AG09309 (cell line): ENCODE data around the gene CDK5.

Source experiments
- DNase-seq: peaks from one replicate; pipeline ENCODE4 v3.0.0-alpha.2; 2010; ENCODE audit warnings: low read depth
- H3K4me3 ChIP-seq: 2 replicates; pipeline ENCODE4 v1.5.1; 2011; ENCODE audit warnings: mild to moderate bottlenecking, low read depth, low read length, moderate library complexity; ENCODE audit not compliant: control insufficient read depth
- TF ChIP-seq, protein P1 (sequence below): IDR thresholded peaks from 2 replicates; pipeline ENCODE4 v1.5.1; 2011; ENCODE audit warnings: mild to moderate bottlenecking, low read depth, low read length, inconsistent platforms; ENCODE audit not compliant: insufficient read depth, control insufficient read depth; ENCODE audit errors: missing control alignments

Gene CDK5

GRCh38 chr7:151057989-151058780, 488 bp upstream of the CDK5 start:
- DNase-seq = peak; percentile 99
- TF ChIP-seq, protein P1, sequence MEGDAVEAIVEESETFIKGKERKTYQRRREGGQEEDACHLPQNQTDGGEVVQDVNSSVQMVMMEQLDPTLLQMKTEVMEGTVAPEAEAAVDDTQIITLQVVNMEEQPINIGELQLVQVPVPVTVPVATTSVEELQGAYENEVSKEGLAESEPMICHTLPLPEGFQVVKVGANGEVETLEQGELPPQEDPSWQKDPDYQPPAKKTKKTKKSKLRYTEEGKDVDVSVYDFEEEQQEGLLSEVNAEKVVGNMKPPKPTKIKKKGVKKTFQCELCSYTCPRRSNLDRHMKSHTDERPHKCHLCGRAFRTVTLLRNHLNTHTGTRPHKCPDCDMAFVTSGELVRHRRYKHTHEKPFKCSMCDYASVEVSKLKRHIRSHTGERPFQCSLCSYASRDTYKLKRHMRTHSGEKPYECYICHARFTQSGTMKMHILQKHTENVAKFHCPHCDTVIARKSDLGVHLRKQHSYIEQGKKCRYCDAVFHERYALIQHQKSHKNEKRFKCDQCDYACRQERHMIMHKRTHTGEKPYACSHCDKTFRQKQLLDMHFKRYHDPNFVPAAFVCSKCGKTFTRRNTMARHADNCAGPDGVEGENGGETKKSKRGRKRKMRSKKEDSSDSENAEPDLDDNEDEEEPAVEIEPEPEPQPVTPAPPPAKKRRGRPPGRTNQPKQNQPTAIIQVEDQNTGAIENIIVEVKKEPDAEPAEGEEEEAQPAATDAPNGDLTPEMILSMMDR = no peak
- peak overlapping the region; percentile 57 for H3K4me3 ChIP-seq

GRCh38 chr7:151056666-151057505, 811 bp downstream of the CDK5 start:
- TF ChIP-seq, protein P1 = no peak
- H3K4me3 ChIP-seq = peak overlapping the region; percentile 57
- no peak for DNase-seq

DNA sequence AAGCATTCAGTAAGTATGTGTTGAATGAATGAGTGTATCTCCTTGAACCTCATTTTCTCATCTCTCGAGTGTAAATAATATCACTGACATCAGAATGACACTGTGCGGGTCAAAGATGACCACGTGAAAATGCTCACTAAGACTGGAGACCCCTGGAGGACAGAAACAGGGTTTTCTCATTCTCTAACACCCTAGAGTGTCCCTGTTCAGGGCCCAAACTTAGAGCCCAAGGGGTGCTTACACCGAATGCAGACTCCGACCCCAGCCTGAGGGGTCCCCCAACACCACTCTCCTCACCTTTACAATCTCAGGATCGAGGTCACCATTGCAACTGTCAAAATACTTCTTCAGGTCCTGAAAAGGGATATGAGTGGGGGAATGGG, 1.4 kb downstream of the CDK5 start:
- H3K4me3 ChIP-seq = no peak overlapping the region
- TF ChIP-seq, protein P1 = no peak
- DNase-seq = no peak

DNA sequence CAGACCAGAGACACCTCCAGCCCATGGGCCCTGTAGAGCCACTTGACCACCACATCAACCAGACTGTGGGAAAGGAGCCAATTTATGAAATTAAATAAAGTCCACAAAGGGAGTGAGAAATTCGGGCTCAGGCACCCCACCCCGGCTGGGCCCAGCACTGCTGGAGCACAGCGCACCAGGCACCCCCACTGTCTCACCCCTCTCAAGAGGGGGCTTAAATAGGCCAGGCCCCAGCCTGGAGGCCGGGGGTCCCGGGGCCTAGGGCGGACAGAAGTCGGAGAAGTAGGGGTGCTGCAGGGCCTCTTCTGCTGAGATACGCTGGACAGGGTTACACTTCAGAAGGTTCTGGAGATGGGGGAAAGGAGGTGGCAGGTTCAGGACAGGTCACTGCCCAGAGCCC, 3.9 kb downstream of the CDK5 start:
- H3K4me3 ChIP-seq = no peak overlapping the region
- TF ChIP-seq, protein P1 = no peak
- no peak for DNase-seq

DNA sequence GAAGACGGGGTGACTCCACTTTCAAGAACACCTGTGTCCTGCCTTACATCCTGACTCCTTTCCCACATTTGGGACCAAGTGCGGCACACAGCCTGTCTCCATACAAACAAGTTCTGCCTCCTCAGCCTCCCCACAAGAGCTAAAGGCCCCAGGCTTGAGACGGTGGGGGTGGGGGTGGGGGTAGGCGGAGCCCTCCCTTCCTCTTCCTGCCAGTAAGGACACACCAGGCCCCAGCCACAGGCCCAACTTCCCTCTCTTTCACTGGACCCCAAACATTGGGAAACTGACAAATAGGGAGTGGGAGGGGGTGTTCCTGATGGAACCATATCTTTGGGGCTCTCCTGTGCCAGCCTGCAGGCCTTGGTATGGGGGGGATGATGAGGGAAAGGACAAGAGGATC, 4.6 kb downstream of the CDK5 start:
- TF ChIP-seq, protein P1 = no peak
- no peak for DNase-seq
- no peak overlapping the region for H3K4me3 ChIP-seq

DNA sequence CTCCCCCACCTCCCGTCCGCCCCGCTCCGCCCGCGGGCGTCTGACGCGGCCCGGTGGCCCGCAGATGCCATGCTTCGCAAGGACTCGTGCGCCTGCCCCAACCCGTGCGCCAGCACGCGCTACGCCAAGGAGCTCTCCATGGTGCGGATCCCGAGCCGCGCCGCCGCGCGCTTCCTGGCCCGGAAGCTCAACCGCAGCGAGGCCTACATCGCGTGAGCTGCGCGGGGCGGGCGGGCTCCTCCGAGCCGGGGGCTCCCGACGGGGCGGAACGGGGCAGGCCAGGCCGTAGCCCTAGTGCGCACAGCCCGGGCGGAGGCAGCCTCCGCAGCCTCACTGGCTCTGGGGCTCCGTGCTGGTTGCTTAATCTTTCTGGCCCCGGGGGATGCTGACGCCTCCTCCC, 6.6 kb downstream of the CDK5 start:
- TF ChIP-seq, protein P1 = no peak
- no peak overlapping the region for H3K4me3 ChIP-seq
- DNase-seq = no peak
